GOT3 (cell line): ENCODE results near the gene AUTS2.

Source experiments
- DNase-seq: peaks from one replicate; lab custom pipeline; 2025; ENCODE audit warnings: mixed read lengths; lab: John Stamatoyannopoulos, UW

The AUTS2 gene

DNA sequence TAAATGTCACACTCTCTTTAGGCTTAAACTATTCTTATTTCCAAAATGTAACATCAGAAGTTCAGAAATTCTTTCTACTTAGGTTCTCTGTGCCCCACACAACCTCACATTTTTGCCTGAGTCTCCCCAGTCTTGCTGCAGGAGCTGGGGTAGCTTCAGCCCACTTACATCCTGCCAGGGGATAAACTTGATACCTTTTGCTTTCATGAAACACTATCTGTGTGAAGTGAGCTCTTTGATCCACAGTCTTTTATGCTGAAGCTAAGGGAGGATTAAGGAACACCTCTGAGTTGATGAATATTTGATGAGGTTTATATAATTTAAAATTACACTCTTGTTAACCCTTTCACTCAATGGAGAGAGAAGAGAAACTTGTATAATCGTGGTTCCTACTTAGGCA is 341.0 kb downstream of the AUTS2 start:
- DNase-seq = no peak

DNA sequence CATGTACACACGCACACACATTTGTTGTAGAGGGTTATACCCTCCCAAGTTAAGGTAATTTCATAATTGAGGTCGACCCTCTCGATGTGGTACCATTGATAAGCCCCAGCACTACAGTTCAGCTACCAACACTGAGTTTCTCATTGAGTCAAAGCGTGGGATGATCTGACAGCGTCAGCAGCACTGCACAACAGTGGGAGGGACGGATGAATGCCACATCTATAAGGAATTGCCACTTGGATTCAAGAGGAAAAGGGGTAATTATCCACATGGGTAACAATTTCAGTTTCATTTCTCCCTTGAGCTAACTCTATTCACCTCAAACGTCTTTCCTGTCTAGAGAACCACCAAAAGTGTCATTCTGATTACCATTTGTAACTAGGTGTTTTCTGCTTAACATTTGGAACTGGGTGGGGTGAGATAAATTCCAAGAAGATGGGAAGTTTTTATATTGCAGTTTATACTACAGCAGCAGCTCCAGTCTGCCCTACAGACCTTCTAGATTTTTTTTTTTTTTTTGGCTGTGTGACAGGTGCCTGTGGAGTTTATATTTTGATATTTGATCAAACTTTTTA is 342.9 kb downstream of the AUTS2 start:
- no peak for DNase-seq

DNA sequence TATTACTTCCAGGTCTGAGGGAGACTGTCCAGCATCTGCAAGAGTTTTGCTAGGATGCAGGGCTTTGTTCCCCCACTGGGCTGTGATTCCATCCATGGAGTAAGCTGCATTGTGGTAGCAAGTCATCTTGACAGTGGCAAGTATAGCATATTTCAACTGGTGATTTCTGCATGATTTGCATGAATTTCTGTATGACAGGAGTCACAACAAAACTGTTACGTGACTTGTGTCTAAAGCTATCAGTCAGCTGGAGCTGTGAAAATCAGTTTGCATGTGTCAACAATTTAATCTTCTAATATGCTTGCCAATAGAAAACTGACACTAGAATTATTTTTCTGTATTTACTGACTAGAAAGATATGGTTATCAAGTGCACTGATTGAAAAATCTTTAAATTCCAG is 344.3 kb downstream of the AUTS2 start:
- no peak for DNase-seq

- no peak for DNase-seq
Observed at GRCh38 chr7:69946901-69947300, 348.6 kb downstream of the AUTS2 start.

- DNase-seq = no peak
Observed at GRCh38 chr7:69947998-69948397, 349.7 kb downstream of the AUTS2 start.

DNA sequence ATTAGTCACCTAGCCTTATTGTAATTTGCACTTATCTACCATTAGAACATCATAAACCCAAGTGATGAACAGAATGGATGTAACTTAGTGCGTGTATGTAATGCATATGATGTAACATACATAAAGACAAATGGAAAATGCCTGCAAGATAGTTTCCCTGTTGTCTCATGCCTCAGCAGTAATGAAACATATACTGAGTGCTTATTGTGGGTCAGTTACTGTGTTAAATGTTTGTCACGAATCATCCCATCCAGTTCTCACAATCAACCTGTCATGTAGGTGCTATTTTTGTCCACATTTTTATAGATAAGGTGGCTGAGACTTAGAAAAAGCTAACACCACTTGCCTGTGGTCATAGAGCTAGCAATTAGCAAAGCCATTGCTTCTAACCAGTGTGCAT is 350.8 kb downstream of the AUTS2 start:
- DNase-seq = no peak

- DNase-seq = no peak
Observed at GRCh38 chr7:69951458-69951857, 353.2 kb downstream of the AUTS2 start.

DNA sequence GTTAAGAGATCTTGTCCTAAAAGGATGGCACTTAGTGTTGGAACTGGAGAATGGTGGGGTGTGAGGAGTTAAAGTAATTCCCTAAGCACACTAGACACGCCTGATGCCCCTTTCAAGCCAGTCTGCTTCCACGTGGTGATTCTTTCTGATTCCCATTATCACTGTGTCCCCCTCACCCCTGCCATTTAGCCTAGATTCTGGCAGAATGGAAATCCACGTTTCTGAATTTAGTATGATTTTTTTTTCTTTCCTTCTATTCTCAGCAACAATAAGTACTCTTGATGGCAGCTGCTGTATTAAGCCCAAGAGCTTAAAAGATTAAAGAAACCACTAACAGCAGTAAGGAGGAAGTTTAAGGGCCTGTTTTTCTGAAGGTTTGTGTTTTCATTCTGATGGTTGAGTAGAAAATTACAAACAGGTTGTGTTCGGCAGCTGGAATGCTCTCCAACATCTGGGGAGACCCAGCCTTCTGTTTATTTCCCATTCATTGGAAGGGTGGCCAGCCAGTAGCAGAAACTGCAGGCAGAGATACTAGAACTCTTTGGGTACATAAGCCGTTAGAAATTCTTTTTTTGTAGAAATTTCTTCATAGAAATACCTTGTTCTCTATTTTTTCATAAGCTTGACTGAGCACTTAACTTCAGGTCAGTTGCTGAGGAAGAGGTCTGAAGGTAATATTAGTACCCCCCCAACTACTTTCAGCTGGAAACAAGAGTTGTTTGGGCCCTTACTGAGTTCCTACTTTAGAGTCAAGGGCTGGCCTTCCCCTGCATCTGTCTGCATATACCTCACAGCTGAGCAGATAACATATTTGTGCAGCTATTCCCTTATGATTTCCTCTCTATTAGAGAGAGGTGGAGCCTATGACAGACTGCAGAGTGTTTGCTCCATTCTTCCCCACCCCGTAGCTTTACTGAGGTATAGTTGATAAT is 355.1 kb downstream of the AUTS2 start:
- DNase-seq = no peak

- no peak for DNase-seq
Observed at GRCh38 chr7:69956541-69956940, 358.3 kb downstream of the AUTS2 start.

- DNase-seq = no peak
Observed at GRCh38 chr7:69957661-69958060, 359.4 kb downstream of the AUTS2 start.

GRCh38 chr7:69959789-69960499 is 361.7 kb downstream of the AUTS2 start:
- no peak for DNase-seq

DNA sequence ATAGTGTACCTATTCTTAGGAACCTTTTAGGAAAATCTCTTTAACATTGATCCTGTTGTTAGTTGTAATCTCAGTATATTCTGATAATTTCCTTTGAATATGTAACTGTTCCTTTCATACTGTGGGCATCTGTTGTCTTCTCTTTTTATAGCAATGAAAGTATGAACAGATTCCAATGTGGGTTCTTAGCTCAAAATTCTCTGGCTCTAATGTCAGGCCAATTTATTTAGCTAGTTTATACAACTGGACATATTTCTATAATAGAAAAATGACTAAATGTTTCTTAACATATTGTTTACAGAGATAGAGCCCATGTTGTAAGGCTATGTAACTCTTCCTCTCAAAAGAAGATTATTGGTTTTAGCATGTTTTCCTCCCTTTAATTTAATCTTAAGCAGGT is 363.2 kb downstream of the AUTS2 start:
- DNase-seq = no peak

DNA sequence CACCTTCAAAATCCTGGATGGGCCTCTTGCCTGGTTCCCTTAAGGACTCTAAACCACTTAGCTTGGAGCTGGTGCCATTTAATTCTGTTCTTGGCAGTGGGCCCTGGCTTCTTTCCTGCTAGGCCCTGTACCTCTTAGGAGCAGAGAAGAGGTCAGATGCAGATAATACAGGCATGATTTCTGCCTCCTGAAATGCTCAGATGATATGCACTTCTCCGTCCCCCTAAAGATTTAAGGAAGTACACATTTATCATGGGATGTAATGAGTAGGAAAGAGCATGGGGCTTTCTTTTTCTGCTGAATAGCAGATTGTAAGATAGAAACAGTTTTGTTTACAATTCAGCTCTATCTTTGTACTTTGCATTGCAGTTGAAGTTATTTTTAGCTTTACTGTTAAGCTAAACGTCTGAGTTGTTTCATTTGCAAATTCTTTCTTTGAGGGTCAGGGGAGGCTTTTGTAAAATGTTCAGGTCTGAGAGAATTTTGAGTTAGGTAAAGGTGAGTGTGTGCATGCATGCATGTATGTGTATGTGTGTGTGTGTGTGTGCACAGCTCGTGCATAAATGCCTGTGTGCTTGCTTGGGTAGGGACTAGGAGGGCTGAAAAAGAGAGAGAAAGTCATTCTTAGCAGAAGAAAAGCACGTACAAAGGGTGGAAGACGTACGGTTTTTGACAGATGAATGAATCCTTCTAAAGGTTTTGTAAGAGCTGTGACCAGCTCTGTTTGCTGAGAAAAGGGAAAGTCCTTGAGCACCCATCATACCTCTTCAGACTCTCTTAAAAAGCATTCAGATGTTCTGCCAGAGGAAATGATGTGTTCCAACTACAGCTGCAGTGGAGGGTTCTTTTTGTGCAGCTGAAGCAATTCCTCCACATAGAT is 364.2 kb downstream of the AUTS2 start:
- DNase-seq = no peak

GRCh38 chr7:69963393-69963792 is 365.1 kb downstream of the AUTS2 start:
- DNase-seq = no peak

DNA sequence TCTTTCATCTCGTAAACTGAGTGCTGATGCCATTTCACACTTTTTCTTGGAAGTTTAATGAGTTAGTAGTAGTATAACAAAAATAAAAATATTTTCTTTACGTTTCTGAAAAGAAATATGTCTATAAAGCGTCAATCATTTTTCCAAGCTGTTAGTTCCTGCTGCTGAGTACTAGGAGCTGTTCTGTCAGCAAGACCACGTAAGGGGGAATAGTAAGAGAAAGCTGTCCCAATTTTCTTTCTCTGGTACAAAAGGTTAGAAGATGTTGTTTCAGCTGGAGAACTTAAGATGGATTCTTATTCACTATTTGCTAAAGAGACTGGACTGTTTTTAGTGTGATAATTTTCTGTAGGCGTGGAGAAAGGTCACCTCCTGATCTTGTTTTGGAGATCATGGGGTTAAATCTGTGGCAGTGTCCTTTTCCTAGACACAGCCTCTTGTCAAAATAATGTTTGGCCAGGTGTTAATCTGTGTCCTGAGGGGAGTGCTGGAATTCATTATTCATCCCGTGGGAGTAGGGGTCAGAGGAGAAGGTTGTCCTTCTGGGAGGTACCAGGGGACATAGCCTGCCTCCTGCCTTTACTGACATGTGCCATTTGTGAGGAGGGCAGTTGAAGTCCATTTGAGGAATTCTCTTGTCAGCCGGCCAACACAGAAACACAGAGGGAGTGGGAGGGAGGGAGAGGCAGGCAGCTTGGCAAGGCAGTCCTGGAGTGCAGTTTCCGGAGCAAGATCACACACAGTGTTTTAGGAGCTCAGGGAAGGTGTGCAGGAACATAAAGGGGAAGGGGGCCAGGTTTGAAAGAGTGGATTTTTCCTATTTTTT is 368.7 kb downstream of the AUTS2 start:
- DNase-seq = no peak

GRCh38 chr7:69967689-69968450 is 369.6 kb downstream of the AUTS2 start:
- no peak for DNase-seq

DNA sequence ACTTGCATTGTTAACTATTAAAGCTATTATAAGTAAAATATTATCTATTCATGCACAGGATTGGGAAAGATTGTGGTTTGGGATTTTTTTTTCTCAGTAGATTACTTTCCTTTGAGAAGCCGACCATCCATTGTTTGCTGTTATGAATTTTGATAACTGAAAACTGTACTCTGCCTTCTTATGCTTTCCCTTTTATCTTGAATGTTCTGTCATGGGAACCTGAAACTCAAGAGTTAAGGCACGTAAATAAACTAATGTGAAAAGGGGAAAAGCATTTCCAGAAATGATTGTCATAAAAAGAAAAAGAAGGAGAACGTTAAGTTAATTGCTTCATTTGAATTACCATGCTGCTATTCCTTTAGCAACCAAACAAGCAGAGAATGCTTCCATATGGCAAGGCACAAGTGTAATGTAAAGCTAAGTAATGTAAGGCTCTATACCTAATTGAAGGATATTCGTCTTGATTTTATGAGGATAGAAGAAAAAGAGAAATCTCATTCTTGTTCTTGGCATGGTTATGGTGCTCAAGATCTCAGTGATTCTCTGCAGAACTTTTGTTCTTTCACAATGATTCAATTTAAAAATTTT is 370.8 kb downstream of the AUTS2 start:
- DNase-seq = no peak

DNA sequence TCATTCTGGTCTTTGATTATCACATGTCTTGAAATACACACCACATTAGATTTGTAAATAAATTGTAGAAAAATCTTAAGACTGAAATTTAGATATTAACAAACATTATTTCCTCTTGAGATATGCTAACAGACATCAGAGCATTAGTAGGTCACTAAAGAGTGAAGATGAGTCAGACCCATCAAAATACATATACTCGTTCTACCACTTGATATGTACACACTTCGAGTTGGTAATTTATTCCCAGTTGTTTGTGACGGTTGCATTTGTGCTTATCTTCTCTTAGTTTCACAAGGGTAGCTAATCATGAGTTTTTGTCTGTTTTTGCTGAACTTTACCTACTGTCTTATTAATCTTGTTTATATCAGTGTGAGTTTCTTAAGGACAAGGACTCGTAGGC is 383.4 kb downstream of the AUTS2 start:
- no peak for DNase-seq

- no peak for DNase-seq
Observed at GRCh38 chr7:69982197-69982596, 383.9 kb downstream of the AUTS2 start.

- DNase-seq = no peak
Observed at GRCh38 chr7:69989551-69989950, 391.3 kb downstream of the AUTS2 start.
